ENCODE data around the gene ZNF710. TPM values are rescaled to one million over a fixed set of nuclear protein-coding genes. Genes with fewer than 3 reads are reported as not detected.

Gene ZNF710
- total RNA-seq, 3 donors from 2014 or later: 30.9 to 42.7 (median 40.2) TPM

DNA sequence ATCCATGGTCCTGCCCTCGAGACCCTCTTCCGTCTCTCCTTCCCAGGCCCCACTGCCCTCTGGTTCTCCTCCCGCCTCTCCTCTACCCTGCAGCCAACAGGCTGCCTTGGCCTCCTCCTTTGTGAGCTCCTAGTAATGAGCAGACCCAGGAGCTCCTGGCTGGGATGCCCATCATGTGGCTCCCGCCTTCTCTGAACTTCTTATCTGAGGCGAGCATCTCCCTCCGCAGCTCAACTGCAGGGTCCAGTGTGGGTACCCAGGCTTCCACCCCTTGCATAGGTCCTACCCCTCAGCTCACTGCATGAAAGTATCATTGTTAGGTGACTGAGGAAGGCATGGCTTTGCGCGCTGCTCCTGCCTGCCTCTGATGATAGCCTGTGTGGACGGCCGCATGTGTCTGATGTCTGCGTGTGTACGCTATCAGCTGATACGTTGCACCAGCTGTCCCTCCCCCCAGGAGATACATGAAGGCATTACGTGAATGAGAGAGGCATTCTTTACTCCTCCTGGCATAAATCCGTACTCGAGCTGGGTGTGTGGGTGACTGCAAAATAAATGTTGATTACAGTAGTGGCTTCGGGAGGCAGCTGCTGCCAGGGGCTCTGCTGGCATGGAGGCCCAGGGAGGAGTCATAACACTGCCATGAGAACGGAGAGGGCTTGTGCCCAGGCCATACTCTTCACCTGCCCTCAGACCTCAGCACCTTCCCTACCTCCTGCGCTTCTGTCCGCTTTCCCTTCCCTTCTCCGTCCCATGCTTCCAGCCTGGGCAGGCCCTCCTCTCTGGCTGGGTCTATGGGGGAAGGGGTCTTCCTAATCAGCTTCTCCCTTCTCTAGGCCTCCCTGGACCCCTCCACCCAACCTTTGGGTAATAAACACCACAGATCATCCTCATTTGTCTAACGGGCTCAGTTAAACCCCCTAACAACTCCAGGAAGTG, 48.8 kb downstream of the ZNF710 start:
- TF ChIP-seq, protein P1, sequence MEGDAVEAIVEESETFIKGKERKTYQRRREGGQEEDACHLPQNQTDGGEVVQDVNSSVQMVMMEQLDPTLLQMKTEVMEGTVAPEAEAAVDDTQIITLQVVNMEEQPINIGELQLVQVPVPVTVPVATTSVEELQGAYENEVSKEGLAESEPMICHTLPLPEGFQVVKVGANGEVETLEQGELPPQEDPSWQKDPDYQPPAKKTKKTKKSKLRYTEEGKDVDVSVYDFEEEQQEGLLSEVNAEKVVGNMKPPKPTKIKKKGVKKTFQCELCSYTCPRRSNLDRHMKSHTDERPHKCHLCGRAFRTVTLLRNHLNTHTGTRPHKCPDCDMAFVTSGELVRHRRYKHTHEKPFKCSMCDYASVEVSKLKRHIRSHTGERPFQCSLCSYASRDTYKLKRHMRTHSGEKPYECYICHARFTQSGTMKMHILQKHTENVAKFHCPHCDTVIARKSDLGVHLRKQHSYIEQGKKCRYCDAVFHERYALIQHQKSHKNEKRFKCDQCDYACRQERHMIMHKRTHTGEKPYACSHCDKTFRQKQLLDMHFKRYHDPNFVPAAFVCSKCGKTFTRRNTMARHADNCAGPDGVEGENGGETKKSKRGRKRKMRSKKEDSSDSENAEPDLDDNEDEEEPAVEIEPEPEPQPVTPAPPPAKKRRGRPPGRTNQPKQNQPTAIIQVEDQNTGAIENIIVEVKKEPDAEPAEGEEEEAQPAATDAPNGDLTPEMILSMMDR (IDR thresholded peaks at IDR 0.05): no peak
- Histone ChIP-seq H3K4me1 (ENCODE audit: low read depth) (peaks cover 23% of the 10 kb centered on the region), H3K4me3 (no peak overlapping the region), H3K36me3 (ENCODE audit: low read depth) (no peaks in the 10 kb centered on the region), H3K9me3 (no peaks in the 10 kb centered on the region)
- ATAC-seq: no peak
- no peak for DNase-seq
- intact Hi-C loops (cut with DNase I, micrococcal nuclease): no loop called here

DNA sequence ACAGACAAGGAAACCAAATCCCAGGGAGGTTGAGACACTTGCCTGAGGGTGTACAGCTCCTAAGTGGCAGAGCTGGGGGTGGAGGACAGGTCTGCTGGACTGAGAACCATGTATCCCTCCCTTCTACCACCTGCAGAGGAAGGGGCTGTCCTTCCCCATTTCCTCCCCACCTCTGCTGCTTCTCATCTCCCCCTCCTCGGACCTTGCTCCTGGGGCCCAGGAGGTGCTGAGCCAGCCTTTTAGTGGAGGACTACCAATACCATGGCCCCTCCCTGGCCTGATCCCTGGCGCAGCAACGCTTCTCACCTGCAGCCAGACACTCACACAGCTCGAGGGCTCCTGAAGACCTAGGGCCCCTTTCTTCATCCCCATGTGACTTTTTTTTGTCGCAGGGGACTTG, 50.8 kb downstream of the ZNF710 start:
- peaks cover 11% of the 10 kb centered on the region for H3K4me1 ChIP-seq (ENCODE audit: low read depth)
- no peaks in the 10 kb centered on the region for H3K36me3 ChIP-seq (ENCODE audit: low read depth)
- no peak overlapping the region for H3K4me3 ChIP-seq
- no peak for DNase-seq
- no peaks in the 10 kb centered on the region for H3K9me3 ChIP-seq
- TF ChIP-seq, protein P1 (IDR thresholded peaks at IDR 0.05): no peak
- intact Hi-C loops (cut with DNase I, micrococcal nuclease): no loop called here
- no peak for ATAC-seq

DNA sequence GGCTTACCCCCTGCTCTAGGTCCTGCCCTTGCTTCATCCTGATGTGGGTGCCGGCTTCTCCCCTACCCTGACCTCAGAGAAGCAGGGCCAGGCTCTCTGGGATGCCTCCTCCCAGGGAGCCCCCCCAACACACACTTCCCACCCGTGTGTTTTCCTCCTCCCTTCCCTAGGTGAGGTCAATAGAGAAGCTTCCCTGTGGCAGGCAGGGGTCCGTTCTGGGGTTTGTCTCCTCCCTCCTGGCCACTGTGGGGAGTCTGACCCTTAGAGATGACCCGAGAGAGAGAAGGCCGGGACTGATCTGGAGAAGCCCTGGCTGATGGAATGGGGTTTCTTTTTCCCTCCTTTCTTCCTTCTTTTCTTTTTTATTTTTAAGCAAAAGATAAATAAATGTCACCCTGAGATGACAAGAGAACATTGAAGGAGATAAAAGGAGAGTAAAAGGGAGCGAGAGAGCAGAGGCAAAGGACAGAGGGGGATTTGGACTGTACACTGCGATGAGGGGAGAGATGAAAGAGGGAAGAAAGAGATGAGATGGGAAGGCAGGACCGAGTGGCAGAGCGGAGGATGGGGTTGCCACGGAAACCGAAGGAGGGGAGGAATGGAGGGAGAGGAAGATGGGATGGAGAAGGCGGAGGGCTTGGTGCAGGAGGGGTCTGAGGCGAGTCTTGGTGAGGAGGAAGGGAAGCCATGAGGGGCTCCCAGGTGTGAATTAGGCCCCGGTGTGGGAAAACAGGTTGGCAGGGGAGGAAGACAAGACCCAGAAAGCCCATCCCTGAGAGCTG, 52.8 kb downstream of the ZNF710 start:
- H3K9me3 ChIP-seq: no peaks in the 10 kb centered on the region
- peaks cover 5% of the 10 kb centered on the region for H3K4me1 ChIP-seq (ENCODE audit: low read depth)
- no peaks in the 10 kb centered on the region for H3K36me3 ChIP-seq (ENCODE audit: low read depth)
- intact Hi-C loops (cut with DNase I, micrococcal nuclease): no loop called here
- TF ChIP-seq, protein P1 (IDR thresholded peaks at IDR 0.05): no peak
- no peak overlapping the region for H3K4me3 ChIP-seq
- DNase-seq: no peak
- no peak for ATAC-seq

DNA sequence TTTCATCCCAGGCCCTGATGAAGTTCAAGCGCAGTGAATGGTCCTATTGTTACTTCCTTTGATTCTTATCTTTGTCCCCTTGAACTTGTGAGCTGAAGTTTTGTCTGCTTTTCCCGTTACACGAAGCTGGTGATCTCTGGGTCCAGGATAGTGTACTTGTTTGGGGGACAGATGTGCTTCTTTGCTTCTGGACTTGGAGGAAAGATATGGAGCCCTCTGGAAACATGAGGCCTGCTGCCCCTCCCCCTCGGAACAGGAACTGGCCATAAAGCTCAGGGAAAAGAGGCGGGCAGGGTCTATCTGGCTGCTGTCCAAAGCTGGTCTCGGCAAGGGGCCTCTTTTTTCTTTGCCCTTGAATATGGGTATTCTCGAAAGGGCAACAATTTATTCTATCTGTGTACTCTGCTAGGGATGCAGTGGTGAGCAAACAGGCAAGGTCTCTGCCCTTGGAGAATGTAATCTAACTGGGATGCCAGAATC, 53.5 kb downstream of the ZNF710 start:
- Histone ChIP-seq H3K4me1 (ENCODE audit: low read depth) (peaks cover 12% of the 10 kb centered on the region), H3K4me3 (no peak overlapping the region), H3K36me3 (ENCODE audit: low read depth) (no peaks in the 10 kb centered on the region), H3K9me3 (no peaks in the 10 kb centered on the region)
- DNase-seq: no peak
- TF ChIP-seq, protein P1 (IDR thresholded peaks at IDR 0.05): no peak
- ATAC-seq: no peak
- intact Hi-C loops (cut with DNase I, micrococcal nuclease): no loop called here

DNA sequence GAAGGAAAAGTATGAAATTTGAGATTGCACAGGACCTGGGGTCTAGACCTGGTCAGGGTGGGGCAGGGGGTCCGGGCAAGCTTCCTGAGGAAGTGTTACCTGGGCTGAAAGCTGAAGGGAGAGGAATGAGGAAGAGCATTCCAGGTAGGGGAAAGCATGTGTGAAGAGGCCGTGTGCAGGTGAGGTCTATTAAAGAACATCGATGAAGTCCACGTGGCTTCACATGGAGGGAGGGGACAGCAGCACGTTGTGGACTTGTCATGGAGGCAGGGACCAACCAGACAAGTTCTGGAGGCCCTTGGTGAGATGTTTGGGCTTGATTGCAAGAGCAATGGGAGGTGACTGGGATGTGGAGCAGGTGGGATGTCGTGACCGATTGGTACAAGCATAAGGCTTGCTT, 54.1 kb downstream of the ZNF710 start:
- Histone ChIP-seq H3K4me3 (no peak overlapping the region), H3K9me3 (no peaks in the 10 kb centered on the region), H3K36me3 (ENCODE audit: low read depth) (no peaks in the 10 kb centered on the region), H3K4me1 (ENCODE audit: low read depth) (peaks cover 18% of the 10 kb centered on the region)
- ATAC-seq (no peak), DNase-seq (no peak)
- intact Hi-C loops (cut with DNase I, micrococcal nuclease): no loop called here
- TF ChIP-seq, protein P1 (IDR thresholded peaks at IDR 0.05): no peak
